ENCODE data around the gene GIGYF2.

GRCh38 chr2:232903989-232904388 is 206.9 kb downstream of the GIGYF2 start:
- TF ChIP-seq CEBPB (IDR thresholded peaks at IDR 0.05; ENCODE audit: borderline replicate concordance, low read depth, low read length) (no peak), THRA (CRISPR knock-in tag; IDR thresholded peaks at IDR 0.05; ENCODE audit: borderline replicate concordance) (no peak), NFIC (IDR thresholded peaks at IDR 0.05; ENCODE audit: low read length) (no peak), HOMEZ (CRISPR knock-in tag; IDR thresholded peaks at IDR 0.05; ENCODE audit: low read depth) (no peak), CTCF (CRISPR knock-in tag; IDR thresholded peaks at IDR 0.05) (no peak), CREB1 (IDR thresholded peaks at IDR 0.05) (no peak), CREB1 (CRISPR knock-in tag; IDR thresholded peaks at IDR 0.05) (no peak), NCOA2 (CRISPR knock-in tag; IDR thresholded peaks at IDR 0.05) (no peak), EP300 (IDR thresholded peaks at IDR 0.05; ENCODE audit: low read depth in 2 of 2, low read length in 2 of 2) (no peak), EP300 (CRISPR knock-in tag; IDR thresholded peaks at IDR 0.05; ENCODE audit: borderline replicate concordance) (no peak), ZNF354B (CRISPR knock-in tag; IDR thresholded peaks at IDR 0.05) (no peak), RELA (CRISPR knock-in tag; IDR thresholded peaks at IDR 0.05) (no peak), ZC3H13 (CRISPR knock-in tag; IDR thresholded peaks at IDR 0.05) (no peak), SAFB2 (CRISPR knock-in tag; IDR thresholded peaks at IDR 0.05; ENCODE audit: borderline replicate concordance, low read depth) (no peak)
